ENCODE data around the gene ATG3.

ATG3 gene

DNA sequence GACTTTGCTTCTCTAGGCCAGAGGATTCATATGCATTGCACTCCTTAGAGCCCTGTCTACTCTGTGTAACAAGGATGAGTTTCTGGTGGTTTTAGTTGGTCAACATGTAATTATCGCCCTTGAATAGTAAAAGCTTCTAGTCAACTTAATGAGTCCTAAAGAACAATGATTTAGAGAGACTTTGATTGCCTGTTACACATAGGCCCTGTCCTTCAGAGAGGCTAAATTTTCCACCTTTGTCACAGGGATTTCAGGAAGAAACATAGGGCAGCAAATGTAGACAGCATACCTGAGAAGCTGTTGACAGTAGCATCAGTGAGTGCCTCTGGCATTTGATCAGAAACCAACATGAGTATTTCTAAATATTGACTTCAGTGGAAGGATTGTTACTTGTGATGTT is 69.6 kb downstream of the ATG3 start:
- H3K27me3 Mint-ChIP-seq (ENCODE audit: low read depth) = no peaks in the 10 kb centered on the region
- H3K36me3 Mint-ChIP-seq (ENCODE audit: low read depth) = no peaks in the 10 kb centered on the region
- TF ChIP-seq CTCF (IDR thresholded peaks at IDR 0.05; ENCODE audit: unreplicated experiment in 3 of 3) = no peak
- no peak overlapping the region for H3K27ac Mint-ChIP-seq
- no peak overlapping the region for H3K4me3 Mint-ChIP-seq
- H3K9me3 Mint-ChIP-seq = no peaks in the 10 kb centered on the region
- H3K4me1 Mint-ChIP-seq = no peaks in the 10 kb centered on the region

DNA sequence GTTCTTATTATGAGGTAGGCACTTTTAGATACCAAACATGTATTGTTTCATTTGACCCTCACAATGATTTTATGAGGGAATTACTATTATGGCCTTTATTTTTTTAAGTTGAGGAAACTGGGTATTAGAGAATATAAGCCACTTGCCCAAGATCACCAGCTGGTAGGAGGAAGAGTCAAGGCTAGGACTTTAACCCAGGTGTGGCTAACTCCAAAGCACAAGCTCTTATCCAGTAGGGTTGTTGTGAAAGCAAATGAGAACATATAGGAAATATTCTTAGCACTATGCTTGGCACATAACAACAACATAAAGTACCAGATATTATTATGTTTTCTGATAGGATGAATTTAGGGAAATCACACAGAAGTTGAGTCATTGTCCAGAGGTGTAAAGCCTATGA is 70.4 kb downstream of the ATG3 start:
- Mint-ChIP-seq H3K27me3 (ENCODE audit: low read depth) (no peaks in the 10 kb centered on the region), H3K27ac (no peak overlapping the region), H3K4me1 (no peaks in the 10 kb centered on the region), H3K9me3 (no peaks in the 10 kb centered on the region), H3K36me3 (ENCODE audit: low read depth) (no peaks in the 10 kb centered on the region), H3K4me3 (no peak overlapping the region)
- TF ChIP-seq CTCF (IDR thresholded peaks at IDR 0.05; ENCODE audit: unreplicated experiment in 3 of 3) = no peak

DNA sequence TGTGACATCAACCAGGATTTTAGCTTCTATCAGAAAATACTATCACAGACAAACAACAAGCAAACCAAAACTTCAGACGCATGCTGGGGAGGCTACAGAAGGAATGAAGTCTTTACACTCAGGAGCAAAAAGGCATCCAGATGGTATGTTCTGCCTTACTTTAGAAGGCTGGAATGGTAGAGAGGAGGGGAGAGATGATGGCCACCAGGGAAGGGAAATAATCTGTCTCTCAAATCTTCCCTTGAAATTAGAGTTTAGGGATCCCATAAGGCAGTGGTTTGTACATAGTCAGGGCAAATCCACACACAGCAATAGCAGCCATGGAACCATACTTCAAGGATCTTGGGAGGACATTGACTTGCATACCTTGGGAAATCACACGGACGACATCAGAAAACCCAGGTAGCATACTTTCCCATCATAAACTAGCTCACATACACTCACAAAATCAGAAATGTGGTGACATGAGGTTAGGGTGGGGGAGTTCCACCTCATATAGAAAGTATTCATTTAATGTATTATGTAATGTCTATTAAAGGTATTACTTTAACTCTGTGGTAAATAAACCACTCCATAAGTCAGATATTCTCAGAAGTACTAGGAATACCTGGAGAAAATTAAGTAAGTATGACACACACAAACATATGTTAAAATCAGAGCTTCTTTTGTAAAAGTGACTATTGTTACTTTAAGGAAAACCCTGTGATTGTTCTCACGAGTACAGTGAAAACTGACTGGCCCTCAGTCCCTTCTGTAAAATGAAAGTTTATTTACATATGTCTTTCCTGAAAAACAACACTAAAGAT is 71.9 kb downstream of the ATG3 start:
- H3K27me3 Mint-ChIP-seq (ENCODE audit: low read depth) = peaks cover 5% of the 10 kb centered on the region
- no peak overlapping the region for H3K4me3 Mint-ChIP-seq
- TF ChIP-seq CTCF (IDR thresholded peaks at IDR 0.05; ENCODE audit: unreplicated experiment in 3 of 3) = no peak
- no peaks in the 10 kb centered on the region for H3K36me3 Mint-ChIP-seq (ENCODE audit: low read depth)
- no peaks in the 10 kb centered on the region for H3K9me3 Mint-ChIP-seq
- H3K4me1 Mint-ChIP-seq = no peaks in the 10 kb centered on the region
- H3K27ac Mint-ChIP-seq = no peak overlapping the region

DNA sequence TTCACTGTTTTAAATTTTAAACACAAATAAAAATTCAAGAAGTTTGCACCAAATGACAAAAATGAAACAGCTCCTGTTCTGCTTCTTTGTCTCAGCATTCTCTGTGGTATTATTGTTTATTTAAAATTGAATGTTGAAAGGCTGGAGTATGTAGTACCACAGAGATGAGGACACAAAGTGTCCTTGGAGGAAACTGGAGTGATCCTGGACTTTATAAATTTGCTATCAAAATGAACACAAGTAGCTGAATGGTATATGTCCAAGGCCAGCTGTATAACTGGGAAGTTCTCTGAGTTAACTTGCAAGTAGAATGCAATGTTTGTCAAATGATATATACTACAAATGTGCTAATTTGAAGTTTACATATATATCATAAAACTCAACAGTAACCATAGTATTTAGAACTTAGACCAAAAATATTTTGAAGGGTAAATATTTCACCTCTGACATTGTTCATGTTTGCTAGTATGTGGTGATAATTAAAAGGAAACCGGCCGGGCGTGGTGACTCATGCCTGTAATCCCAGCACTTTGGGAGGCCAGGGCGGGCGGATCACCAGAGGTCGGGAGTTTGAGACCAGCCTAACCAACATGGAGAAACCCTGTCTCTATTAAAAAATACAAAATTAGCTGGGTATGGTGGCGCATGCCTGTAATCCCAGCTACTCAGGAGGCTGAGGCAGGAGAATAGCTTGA is 74.8 kb downstream of the ATG3 start:
- Mint-ChIP-seq H3K4me1 (no peaks in the 10 kb centered on the region), H3K9me3 (no peaks in the 10 kb centered on the region), H3K27me3 (ENCODE audit: low read depth) (peaks cover 5% of the 10 kb centered on the region), H3K4me3 (no peak overlapping the region), H3K36me3 (ENCODE audit: low read depth) (no peaks in the 10 kb centered on the region), H3K27ac (no peak overlapping the region)
- TF ChIP-seq CTCF (IDR thresholded peaks at IDR 0.05; ENCODE audit: unreplicated experiment in 3 of 3) = no peak

DNA sequence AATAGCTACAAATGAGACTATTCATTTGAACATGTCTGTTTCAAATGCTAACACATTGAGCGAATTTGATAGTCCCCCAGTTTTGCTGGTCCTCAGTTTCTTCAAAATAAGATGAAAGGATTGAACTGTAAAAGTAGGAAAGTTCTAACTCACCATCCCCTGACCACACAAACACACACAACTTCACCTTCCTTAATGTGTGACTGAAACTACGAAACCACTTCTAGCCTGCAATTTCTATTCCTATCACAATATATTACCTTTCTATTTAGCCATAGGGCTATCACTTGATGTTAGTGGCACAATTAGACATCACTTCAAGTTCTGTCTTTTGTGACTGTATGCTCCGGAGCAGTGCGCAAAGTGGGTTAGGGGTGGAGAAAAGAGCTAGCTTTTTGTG is 77.4 kb downstream of the ATG3 start:
- no peaks in the 10 kb centered on the region for H3K4me1 Mint-ChIP-seq
- H3K27me3 Mint-ChIP-seq (ENCODE audit: low read depth) = peaks cover 5% of the 10 kb centered on the region
- H3K36me3 Mint-ChIP-seq (ENCODE audit: low read depth) = no peaks in the 10 kb centered on the region
- H3K9me3 Mint-ChIP-seq = no peaks in the 10 kb centered on the region
- no peak for TF ChIP-seq CTCF (IDR thresholded peaks at IDR 0.05; ENCODE audit: unreplicated experiment in 3 of 3)
- no peak overlapping the region for H3K27ac Mint-ChIP-seq
- H3K4me3 Mint-ChIP-seq = no peak overlapping the region

Data from nephron (organoid).